ELF-1 (cell line): ENCODE measurements around the gene TUSC2.
A peak's percentile ranks its signal among the peaks of the same experiment; 100 is the strongest.
"Not testable (repeated sequence)": the region's sequence is repeated elsewhere in the genome, so short reads cannot be mapped to it uniquely, and the experiment has no call there.

ENCODE experiments used
- DNase-seq: peaks from one replicate; pipeline ENCODE4 v3.0.0-alpha.2; 2016; ENCODE audit warnings: low read depth, low spot score

The TUSC2 gene

DNA sequence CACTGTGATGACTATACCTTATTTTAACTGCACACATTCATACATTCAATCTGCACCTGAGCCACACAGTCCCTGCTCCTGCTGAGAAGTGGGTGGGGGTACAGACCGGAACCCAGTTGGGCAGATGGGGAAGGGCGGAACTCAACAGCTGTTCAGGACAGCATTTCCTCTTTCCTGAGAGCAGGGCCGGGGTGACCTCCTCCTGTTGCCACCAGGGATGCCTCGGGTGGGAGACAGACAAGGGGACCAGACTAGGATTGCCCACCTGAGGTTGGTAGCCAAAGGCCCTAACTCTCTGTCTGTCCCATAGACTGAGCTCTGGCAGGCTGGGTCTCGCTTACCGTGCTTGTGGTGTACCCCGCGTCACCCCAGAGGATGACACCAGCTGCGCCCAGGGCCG is 9.4 kb downstream of the TUSC2 start:
- no peak for DNase-seq

DNA sequence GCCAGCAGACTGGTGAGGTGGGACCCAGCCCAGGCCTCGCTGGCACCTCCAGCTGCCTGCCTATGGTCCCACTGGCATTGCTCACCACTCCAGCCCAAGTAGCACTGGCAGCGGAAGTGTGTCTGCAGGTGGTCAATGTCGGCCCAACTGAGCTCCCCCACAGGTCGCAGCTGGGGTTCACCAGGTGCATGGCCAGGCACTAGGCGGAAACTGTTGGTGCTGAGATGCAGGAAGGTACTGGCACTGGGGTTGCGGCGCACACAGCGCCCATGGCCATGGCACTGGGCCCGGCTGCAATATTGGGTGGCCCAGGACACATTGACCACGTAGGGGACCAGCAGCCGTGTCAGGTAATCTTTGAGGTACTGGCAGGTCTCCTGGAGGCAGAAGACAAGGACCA is 9.9 kb downstream of the TUSC2 start:
- no peak for DNase-seq

DNA sequence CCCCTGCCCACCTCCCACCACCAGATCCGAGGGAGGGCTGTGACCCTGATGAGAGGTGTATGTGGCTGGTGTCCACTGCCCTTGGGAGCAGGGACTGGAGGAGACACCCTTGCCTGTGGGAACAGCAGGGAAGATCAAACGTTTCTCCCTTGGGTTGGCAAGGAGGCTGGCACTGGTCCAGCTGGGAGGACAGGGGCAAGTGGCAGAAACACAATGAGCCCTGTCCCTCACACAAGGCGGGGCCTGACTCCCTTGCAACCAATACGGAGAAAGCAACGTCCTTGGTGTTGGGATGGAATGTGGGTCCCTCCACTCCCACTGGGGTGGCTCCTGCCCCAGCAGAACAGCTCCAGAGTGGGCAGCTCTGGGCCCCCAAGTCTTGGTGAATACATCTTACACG is 10.7 kb downstream of the TUSC2 start:
- DNase-seq, result no peak

DNA sequence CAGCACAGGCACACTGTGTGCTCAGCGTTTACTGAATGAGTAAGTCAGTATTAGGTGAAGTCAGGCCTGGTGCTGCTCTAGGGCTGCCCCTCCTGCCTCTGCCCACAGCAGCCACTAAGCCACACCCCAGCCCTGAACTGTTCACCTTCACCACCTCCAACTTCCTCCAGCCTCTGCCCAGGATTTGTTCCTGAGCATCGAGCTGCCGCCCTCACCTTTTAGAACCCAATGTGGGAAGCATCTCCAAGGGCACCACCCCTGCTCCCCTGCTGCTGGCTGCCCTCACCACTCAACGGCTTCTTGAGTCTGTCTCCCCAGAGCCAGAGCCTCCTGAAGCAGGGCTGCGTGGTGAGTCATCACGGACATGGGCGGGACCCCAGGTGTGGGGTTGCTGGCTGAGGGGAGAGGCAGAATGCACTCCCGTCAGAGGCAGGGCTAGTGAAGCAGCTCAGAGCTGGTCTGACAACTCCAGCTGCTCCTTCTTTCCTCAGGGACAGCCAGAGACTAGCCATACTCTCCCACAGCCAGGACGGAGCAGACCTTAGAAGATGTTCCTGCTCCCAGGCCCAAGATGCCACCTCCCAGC is 11.3 kb downstream of the TUSC2 start:
- DNase-seq, result peak; percentile 78

DNA sequence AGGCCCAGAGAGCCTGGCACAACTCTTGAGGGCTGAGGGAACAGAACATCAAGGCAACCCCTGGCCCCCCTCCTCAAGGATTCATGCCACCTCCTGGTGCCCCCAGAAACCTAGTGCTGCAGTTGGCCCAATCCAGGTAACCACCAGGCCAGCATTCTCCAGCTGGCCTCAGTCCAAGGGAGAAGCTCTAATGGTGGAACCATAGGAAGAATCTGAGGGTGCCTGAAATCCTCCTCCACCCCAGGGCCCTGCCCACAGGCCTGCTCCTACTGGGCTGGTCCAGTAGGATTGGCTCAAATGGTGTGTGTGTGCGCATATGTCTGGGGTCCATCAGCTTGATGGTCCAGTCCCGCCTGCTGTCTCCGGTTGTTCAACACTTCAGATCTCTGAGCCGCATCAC is 13.2 kb downstream of the TUSC2 start:
- no peak for DNase-seq

DNA sequence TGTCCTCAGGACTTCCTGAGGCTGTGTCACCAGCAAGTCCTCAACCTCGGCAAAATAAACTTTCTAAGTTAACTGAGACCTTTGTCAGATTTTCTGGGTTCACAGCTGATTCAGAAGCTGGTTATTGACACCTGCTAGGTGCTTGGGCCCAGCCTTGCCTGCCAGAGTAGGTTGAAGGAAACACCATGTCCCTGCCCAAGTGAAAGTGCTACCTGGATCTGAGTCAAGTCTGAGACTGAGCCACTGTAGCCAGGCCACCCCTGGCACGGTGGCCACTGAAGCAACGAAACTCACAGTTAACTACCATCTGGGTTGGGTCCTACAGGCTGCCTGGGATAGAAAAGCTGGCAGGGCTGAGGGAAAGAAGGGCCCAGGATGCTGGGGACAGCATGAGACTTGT is 13.7 kb downstream of the TUSC2 start:
- DNase-seq, result no peak

DNA sequence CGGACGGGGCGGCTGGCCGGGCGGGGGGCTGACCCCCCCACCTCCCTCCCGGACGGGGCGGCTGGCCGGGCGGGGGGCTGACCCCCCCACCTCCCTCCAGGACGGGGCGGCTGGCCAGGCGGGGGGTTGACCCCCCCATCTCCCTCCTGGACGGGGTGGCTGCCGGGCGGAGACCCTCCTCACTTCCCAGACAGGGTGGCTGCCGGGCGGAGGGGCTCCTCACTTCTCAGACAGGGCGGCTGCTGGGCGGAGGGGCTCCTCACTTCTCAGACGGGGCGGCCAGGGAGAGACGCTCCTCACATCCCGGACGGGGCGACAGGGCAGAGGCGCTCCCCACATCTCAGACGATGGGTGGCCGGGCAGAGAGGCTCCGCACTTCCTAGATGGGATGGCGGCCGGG is 16.0 kb downstream of the TUSC2 start:
- not testable (repeated sequence) for DNase-seq

DNA sequence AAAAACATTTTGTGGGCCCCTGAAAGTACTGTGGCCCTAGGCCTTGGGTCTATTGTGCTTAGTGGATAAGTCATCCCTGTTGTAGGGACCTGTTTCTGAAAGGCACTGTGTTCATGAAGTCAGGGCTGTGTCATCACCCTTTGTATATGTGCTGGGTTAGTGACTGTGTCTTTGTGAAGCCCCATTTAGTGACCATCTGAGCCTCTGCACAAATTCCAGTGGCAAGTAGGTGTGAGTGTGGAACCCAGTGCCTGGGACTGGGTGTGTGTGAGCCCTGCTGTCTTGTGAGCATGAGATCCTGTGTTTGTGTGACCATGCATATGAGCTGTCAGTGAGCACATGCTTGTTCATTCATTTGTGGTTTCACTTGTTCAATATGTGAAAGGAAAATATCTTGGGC is 23.4 kb downstream of the TUSC2 start:
- no peak for DNase-seq

DNA sequence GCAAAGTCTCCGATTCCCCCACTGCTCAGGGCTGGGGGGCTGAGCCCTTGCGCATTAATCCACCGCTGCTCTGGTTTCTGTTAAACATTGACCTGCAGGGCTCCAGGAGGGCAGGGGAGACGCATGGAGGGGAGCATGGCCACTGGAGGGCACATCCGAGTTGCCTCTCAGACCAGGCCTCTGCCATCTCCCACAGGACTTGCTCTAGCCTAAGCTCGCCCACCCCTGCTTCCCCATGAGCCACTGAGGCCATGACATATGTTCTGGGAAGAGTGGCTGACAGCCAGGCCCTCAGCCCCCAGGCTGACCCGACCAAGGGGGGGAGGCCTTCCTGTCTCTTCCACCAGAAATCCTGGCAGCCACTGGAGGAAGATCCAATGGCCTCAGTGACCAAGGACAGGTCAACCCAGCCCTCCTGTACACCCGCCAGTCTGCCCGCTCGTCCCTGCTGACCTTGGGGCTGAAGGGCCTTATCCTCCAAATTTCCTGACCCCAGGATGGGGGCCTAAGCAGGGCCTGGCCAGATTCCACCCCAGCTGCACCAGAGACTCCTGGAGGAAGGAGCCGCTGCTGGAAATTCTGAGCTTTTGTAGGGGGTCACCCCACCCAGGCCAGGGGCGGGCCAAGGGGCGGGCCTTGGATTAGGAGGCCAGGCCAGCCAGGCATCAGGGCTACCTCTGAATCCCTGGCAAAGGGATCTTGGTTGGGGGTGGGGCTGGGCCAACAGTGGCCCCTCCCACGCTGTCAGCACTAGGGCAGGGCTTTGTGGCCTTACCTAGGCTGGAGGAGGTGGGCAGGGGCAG is 24.8 kb downstream of the TUSC2 start, which contains the start of gene HYAL1:
Gene HYAL1 (minus strand): TSS at position 562 of the 803 bp plus-strand sequence. CDS start 618 bp downstream, outside the sequence.
- peak; percentile 86 for DNase-seq

DNA sequence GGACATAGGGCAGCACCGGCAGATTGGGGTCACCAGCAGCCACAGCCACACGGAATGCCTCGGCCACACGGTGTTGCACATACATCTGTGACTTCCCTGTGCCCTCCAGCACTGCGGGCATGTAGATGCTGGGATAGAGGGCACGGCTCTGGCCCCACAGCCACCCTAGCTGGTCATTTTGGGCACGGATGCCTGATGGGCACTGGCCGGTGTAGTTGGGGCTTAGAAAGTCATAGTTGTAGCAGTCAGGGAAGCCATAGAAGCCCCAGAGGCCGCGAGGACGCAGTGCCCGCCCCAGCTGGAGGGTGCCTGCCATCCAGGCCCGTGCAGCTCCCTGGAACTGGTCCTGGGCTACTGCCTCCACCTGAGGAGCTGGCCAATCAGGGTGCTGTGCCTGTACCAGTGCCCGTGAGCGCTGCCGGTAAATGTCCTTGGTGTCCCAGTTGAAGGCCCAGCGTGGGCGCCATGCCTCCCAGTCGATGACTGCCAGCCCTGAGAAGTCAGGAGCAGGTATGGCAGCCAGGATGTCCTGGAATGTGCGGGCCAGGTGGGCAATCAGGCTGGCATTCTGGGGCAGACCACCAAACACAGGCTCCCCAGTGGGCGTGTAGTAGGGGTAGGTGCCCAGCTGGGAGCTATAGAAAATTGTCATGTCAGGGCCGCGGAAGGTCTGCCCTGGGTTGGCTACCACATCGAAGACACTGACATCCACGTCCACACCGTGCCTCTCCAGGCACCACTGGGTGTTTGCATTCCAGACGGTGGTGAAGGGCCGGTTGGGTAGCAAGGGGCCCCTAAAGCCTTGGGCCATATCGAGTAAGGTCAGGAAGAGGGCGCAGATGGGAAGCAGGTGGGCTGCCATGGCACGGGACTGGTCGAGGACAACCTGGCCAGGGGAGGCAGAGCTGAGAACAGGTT is 25.7 kb downstream of the TUSC2 start:
- DNase-seq, result no peak

DNA sequence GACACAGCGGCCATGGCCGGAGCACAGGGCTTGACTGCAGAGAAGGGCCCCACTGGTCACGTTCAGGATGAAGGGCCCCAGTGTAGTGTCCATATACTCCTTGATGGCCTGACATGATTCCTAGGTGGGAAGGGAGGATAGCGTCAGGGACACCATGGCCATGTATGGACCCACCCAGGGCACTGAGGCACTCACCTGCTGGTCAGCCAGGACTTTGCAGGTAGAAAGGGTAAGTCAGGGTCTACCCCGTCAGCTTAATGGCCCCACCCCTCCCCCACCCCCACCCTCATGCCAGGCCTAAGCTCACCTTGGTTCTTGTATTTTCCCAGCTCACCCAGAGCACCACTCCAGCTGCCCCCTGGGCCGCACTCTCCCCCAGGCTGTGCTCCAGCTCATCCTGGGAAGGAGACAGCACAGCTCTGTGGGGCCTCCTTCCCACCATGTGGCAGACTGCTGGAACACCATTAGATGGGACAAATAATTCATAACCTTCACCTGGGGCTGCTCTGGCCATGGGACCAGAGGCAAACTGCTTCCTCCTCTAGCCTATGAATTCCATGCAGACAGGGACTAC is 27.3 kb downstream of the TUSC2 start:
- no peak for DNase-seq

DNA sequence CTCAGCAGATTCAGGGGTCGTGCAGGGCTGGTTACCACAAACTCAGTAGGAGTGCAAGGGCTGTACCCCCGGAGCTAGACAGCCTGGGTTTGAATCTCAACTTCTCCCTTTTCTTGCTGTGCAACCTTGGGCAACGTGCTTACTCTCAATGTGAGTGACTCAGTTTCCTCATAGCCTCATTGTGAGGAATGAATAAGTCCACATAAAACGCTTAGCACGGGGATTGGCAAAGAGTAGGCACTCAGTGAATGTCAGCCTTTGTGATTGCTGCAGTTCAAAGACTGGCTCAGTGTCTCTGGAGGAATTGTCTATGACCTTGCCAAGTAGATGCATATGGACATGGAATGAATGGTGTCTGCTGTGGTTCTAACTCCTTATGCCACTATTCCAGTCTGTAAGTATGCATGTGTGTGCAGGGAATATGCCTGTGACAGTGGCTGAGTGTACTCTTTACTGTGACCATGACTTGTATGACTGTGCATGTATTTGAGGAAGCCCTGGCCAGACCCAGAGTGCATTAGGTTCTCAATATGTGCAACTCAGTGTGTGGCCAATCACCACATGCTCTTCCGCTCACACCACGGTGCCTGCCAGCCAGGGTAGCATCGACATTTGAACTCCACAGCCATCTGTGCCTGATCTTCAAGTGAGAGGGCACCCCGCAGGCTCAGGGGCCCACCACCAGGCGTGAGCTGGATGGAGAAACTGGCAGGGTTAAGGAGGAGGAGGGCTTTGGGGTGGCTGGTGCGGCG is 27.9 kb downstream of the TUSC2 start:
- no peak for DNase-seq

DNA sequence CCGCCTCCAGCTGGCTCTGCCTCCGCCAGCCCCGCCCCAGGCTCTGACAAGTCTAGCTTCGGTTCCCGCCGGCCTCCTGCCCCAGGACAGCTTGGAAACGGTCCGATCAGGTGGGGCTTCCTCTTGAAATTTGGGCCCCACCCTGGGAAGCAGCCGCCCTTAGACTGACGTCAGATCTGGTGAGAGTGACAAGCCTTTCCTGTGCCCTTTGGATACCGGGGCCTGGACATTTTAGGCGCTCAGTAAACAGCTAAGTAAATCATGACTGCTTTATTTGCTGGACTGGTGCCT is 28.4 kb downstream of the TUSC2 start:
- no peak for DNase-seq

DNA sequence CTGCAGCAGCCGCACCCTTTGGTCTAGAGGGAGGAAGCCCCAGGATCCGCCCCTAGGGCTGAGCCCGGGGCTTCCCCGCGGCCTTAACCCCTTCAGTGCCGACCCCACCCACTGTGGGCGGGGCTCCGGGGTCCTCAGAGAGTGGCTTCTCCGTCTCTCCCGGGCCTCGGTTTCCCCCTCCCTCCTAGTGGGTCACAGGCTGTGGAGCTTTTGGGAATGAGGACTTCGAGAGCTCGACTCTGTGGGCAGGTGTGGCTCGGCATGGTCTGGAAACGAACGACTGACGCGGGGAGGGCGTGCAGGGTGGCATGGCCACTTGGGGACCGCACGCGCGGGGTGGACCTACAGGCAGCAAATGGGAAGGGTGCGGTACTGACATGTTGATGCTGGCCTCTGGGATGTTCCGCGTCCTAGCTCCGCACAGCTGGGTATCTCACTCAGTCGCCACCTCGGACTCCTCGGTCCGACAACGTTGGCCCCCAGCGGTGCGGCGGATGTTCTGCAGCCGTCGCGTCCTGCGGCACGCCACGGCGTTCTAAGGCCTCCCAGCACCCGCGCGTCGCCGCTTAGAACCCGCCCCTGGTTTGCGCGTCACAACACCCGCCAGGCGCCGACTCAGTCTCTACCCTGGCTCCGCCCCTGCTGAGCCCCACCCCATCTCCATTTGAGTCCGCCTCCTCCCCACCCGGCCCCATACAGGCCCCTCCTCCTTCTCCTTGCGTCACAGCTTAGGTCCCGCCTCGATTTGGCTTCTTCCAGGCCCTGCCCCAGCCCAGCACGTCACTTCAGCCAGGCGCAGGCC is 29.0 kb downstream of the TUSC2 start, which contains the start of the genes HYAL3 and NAA80:
Gene HYAL3 (minus strand): TSS at position 570 of the 802 bp plus-strand sequence. CDS start 3,803 bp downstream, outside the sequence.
Gene NAA80 (minus strand): TSS at position 570 of the 802 bp plus-strand sequence. CDS start 1,942 bp downstream, outside the sequence.
- peak; percentile 99 for DNase-seq

DNA sequence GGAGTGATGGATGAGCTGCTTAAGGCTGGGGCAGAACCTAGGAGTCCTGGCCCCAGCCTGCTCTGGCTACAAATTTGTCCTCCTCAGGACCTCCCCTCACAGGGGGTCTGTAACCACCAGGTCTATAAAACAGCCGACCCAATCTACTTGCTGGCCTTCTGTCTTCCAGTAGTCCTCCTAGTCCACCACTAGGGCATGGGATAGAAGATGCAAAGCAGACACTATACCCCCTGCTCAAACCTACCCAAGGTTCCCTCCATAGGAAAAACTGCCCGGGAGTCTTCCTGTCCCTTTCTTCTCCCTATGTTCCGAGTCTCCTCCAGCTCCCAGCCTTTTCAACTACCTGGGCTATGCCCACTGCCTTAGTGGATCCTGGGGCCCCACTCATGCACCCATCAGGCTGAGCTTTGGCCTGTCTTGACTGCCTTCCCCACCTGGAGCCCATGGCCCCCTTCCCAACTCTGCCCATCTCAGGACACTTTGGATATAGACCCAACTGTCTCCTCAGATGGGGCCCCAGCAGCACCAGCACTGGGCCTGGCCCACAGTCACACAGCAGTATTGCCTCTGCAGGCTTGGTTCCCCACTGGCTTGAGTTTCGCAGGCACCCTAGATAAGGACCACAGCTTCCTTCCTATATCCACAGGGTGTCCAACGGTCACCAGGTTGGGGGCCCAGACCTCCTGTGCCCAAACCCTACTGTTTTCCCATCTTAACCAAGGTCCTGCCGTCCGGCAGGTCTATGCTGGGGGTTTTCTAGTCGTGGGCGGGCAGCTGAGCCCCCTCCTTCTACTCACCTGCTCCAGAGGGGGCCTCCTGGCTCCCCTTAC is 29.9 kb downstream of the TUSC2 start:
- no peak for DNase-seq

DNA sequence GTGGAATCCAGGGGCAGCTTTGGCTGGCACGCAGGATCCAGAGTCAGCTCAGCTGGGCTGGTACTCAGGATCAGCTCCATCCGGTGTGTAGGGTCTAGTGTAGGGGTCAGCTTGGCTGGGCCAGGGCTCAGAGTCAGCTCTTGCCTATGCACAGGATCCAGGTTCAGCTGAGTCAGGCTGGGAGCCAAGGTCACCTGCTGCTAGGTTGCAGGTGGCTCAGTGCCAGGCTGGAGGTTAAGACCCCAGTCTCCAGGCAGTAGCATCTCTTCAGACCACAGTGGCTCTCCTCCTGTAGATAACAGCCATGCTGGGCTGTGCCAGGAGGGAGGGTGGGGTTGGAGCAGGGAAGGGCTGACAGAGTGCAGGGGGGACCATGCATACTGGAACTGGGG is 30.6 kb downstream of the TUSC2 start:
- no peak for DNase-seq

DNA sequence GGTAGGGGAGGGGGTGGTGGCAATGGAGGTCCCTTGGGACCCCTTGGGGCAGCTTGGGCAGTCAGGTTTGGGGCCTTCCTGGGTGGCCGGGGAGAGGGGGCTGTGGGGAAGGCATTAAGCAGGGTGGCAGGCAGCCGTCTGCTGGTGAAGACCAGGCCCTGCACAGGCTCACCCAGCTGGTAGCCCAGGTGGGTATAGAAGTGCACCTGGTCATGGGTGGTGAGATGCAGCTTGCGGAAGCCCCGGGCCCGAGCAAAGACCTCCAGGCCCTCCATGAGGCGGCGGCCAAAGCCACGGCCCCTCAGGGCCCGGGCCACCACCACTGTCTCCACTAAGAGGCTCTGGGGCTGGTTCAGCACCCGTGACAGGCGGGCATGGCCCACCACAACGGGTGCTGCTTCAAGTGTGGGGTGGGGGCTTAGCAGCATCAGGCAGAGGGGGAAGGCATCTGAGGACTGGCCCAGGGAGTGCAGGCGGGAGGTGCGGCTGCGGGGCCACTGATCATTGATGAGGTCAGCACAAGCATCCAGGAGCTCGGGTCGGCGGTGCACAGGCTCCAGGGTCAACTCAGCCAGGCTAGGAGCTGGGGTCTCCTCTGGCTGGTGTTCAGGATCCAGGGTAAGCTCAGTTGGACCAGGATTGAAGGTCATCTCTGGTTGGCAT is 31.2 kb downstream of the TUSC2 start:
- no peak for DNase-seq

DNA sequence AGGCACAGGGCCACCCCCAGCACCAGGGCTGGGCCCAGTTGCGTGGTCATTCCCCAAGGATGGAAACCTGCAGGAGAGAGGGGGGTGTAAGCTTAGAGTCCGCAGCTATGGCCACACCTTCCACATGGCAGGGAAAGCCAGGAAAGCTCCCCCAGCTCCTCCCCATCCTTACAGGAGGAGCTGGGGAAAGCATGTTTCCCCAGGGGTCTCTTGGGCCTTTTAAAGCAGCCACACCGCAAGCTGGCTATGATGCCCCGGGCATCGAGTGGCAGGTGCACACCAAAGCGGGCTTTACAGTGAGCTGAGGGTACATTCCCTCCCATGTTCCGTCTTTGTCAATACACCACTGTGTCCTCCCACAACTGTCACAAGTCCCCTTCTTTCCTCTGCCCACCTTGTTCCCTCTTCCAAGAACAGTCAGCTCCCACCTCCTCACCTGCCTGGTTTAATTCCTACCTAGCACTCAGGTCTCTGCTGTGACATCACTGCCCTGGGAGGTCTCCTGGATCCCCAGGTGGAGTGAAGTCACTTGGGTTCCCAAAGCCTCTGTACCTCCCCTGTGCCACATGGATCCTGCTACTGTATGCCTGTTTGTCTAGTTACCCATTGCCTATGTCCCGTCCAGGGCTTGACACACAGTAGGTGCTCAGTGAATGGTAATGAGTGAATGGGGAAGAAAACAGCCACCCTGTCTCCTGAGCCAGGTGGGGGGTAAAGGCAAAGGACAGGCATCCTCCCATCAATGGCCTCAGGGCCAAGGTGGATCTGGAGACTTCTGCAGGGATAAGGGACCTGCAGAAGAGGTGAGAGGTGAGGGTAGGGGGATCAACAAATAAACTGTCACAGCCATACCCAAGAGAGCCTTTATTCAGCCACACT is 32.2 kb downstream of the TUSC2 start:
- DNase-seq, result no peak
